ENCODE data around the gene LCN2. TPM values are rescaled to one million over a fixed set of nuclear protein-coding genes. Genes with fewer than 3 reads are reported as not detected.
A peak's percentile ranks its signal among the peaks of the same experiment; 100 is the strongest.

Gene LCN2
- total RNA-seq, 4 donors from 2014 or later = 36.2 to 931 (median 809) TPM

GRCh38 chr9:128155736-128156500 is 6.7 kb downstream of the LCN2 start:
- Histone ChIP-seq H3K36me3 (no peaks in the 10 kb centered on the region), H3K4me3 (no peak overlapping the region), H3K9me3 (no peaks in the 10 kb centered on the region), H3K27ac (no peak overlapping the region), H3K27me3 (no peaks in the 10 kb centered on the region), H3K4me1 (peaks cover 6 to 19% (median 15%) of the 10 kb centered on the region in 3 donors)
- TF ChIP-seq CTCF (IDR thresholded peaks at IDR 0.05) (no peak), POLR2A (IDR thresholded peaks at IDR 0.05) (no peak)
- intact Hi-C loops (cut with DNase I) = no loop called here
- WGBS, 2 donors = 83 to 95% methylated on average over 3 to 4 of the region's 7 CpGs
- DNase-seq = no peak

GRCh38 chr9:128159522-128159783 is 10.2 kb downstream of the LCN2 start:
- no peak for DNase-seq
- peak overlapping the region; percentile 81 to 90 (median 88) for H3K27ac ChIP-seq
- H3K36me3 ChIP-seq = peaks cover 0 to 25% (median 9%) of the 10 kb centered on the region in 3 donors
- H3K4me1 ChIP-seq = peaks cover 11 to 40% (median 15%) of the 10 kb centered on the region in 3 donors
- TF ChIP-seq CTCF (IDR thresholded peaks at IDR 0.05) (no peak), POLR2A (IDR thresholded peaks at IDR 0.05) (no peak)
- no peaks in the 10 kb centered on the region for H3K27me3 ChIP-seq
- H3K4me3 ChIP-seq = peak overlapping the region; percentile 59 to 89 (median 68)
- no peaks in the 10 kb centered on the region for H3K9me3 ChIP-seq
- WGBS, 2 donors = 28 to 35% methylated on average over 6 to 10 of the region's 11 CpGs
- intact Hi-C loops (cut with DNase I) = no loop called here

- H3K27ac ChIP-seq = peak within 1 kb of the TSS; percentile 81 to 90 (median 88)
- intact Hi-C loops (cut with DNase I) = no loop called here
These were observed 10.7 kb downstream of the LCN2 start, which contains the start of gene BBLN for GRCh38 chr9:128159784-128160602. BBLN (plus strand) TSS chr9:128160265; CDS start chr9:128160408, 143 bp downstream.

GRCh38 chr9:128160603-128160987 is 11.3 kb downstream of the LCN2 start:
- Histone ChIP-seq H3K4me1 (peaks cover 11 to 41% (median 15%) of the 10 kb centered on the region in 3 donors), H3K27me3 (no peaks in the 10 kb centered on the region), H3K4me3 (peak overlapping the region; percentile 59 to 89 (median 68)), H3K9me3 (no peaks in the 10 kb centered on the region), H3K27ac (peak overlapping the region; percentile 81 to 90 (median 88)), H3K36me3 (peaks cover 5 to 37% (median 15%) of the 10 kb centered on the region in 3 donors)
- WGBS, 2 donors = 0% methylated on average over 11 of the region's 23 CpGs; no CpG with 5 or more reads in 1 of the 2 donors
- TF ChIP-seq CTCF (IDR thresholded peaks at IDR 0.05) = no peak
- TF ChIP-seq POLR2A (IDR thresholded peaks at IDR 0.05) = no peak
- no peak for DNase-seq
- intact Hi-C loops (cut with DNase I) = no loop called here

More at GRCh38 chr9:128159784-128160602, 10.7 kb downstream of the LCN2 start, which contains the start of gene BBLN:
- DNase-seq = peak; percentile 75
- peaks cover 0 to 31% (median 15%) of the 10 kb centered on the region in 3 donors for H3K36me3 ChIP-seq
- H3K27me3 ChIP-seq = no peaks in the 10 kb centered on the region
- TF ChIP-seq POLR2A (IDR thresholded peaks at IDR 0.05) = peak in 3 of 4 donors; percentile 53 to 78 (median 66)
- TF ChIP-seq CTCF (IDR thresholded peaks at IDR 0.05) = no peak
- 0% methylated on average over 3 to 16 of the region's 77 CpGs for WGBS, 2 donors
- no peaks in the 10 kb centered on the region for H3K9me3 ChIP-seq
- H3K4me3 ChIP-seq = peak within 1 kb of the TSS; percentile 59 to 89 (median 68)
- H3K4me1 ChIP-seq = peaks cover 11 to 41% (median 15%) of the 10 kb centered on the region in 3 donors
